K562 (cell line): ENCODE data around the gene CCDC9. TPM values are rescaled to one million over a fixed set of nuclear protein-coding genes. Genes with fewer than 3 reads are reported as not detected.

ENCODE experiments used
- ARID1B ChIP-seq: fragments of 450-650 bp; IDR thresholded peaks from 2 replicates; pipeline ENCODE4 v1.6.1; 2016; ENCODE audit warnings: antibody characterized with exemption, mild to moderate bottlenecking, inconsistent platforms
- ARNT ChIP-seq, 2 experiments: fragments of 450-650 bp; IDR thresholded peaks; 2 replicates each; pipeline ENCODE4 v1.6.1; 2016; ENCODE audit warnings: mild to moderate bottlenecking in 1 of 2
- E2F1 ChIP-seq: sonication (generic); formaldehyde crosslinking; IDR thresholded peaks from 2 replicates; pipeline ENCODE4 v1.8.1; 2023; ENCODE audit warnings: mild to moderate bottlenecking, missing genetic modification reagents, moderate library complexity
- EGR1 ChIP-seq: fragments of 450-650 bp; conservative IDR thresholded peaks from 2 replicates; pipeline ENCODE4 v1.6.1; 2017; ENCODE audit warnings: mild to moderate bottlenecking
- ETS2 ChIP-seq: IDR thresholded peaks from 2 replicates; pipeline ENCODE4 v1.6.1; 2016; ENCODE audit warnings: borderline replicate concordance, missing genetic modification characterization, mild to moderate bottlenecking, moderate library complexity, missing compliant biosample characterization; ENCODE audit not compliant: poor library complexity, severe bottlenecking
- ETV5 ChIP-seq: sonication (generic); formaldehyde crosslinking; IDR thresholded peaks from 2 replicates; pipeline ENCODE4 v1.4.0; 2020; ENCODE audit warnings: low read depth, mild to moderate bottlenecking, missing genetic modification reagents
- GATAD2A ChIP-seq: fragments of 450-650 bp; IDR thresholded peaks from 2 replicates; pipeline ENCODE4 v1.6.1; 2017
- GMEB1 ChIP-seq: fragments of 250-450 bp; sonication (Bioruptor Pico); IDR thresholded peaks from 2 replicates; pipeline ENCODE4 v1.4.0; 2020; ENCODE audit warnings: mild to moderate bottlenecking
- HOMEZ ChIP-seq: fragments of 250-450 bp; sonication (Bioruptor Pico); IDR thresholded peaks from 2 replicates; pipeline ENCODE4 v1.4.0; 2020; ENCODE audit warnings: mild to moderate bottlenecking, moderate library complexity
- MXI1 ChIP-seq: IDR thresholded peaks from 2 replicates; pipeline ENCODE4 v1.6.1; 2011; ENCODE audit warnings: low read depth, mild to moderate bottlenecking, improper control_type of control experiment, low read length
- OTX1 ChIP-seq: fragments of 450-650 bp; formaldehyde crosslinking; IDR thresholded peaks from 2 replicates; pipeline ENCODE4 v1.4.0; 2022; ENCODE audit warnings: mild to moderate bottlenecking
- PTTG1 ChIP-seq: fragments of 450-650 bp; IDR thresholded peaks from 2 replicates; pipeline ENCODE4 v1.6.1; 2016; ENCODE audit warnings: low read depth, mild to moderate bottlenecking, missing genetic modification characterization, missing compliant biosample characterization
- SP2 ChIP-seq: IDR thresholded peaks from 2 replicates; pipeline ENCODE4 v1.6.1; 2011; ENCODE audit warnings: mild to moderate bottlenecking, low read depth, low read length, moderate library complexity; ENCODE audit not compliant: poor library complexity, severe bottlenecking; ENCODE audit errors: extremely low read depth
- STAG1 ChIP-seq: sonication (generic); formaldehyde crosslinking; IDR thresholded peaks from 2 replicates; pipeline ENCODE4 v1.5.0; 2020; ENCODE audit warnings: missing genetic modification reagents, borderline replicate concordance
- TEAD1 ChIP-seq, 2 experiments: fragments of 450-650 bp in 1 of 2; sonication (generic) in 1 of 2; formaldehyde crosslinking; IDR thresholded peaks; 2 replicates each; pipeline versions ENCODE4 v1.4.0 to v1.8.0; 2020 to 2022; ENCODE audit warnings: mild to moderate bottlenecking in 2 of 2, missing genetic modification reagents in 1 of 2
- YBX1 ChIP-seq: fragments of 450-650 bp; IDR thresholded peaks from 2 replicates; pipeline ENCODE4 v1.7.1; 2016; ENCODE audit warnings: mild to moderate bottlenecking
- ZBTB33 ChIP-seq: sonication (generic); formaldehyde crosslinking; IDR thresholded peaks from 2 replicates; pipeline ENCODE4 v1.8.1; 2023; ENCODE audit warnings: mild to moderate bottlenecking, missing genetic modification reagents
- ZNF280B ChIP-seq: fragments of 250-450 bp; sonication (Bioruptor Pico); IDR thresholded peaks from 2 replicates; pipeline ENCODE4 v1.5.1; 2021; ENCODE audit warnings: mild to moderate bottlenecking
- ZNF311 ChIP-seq: fragments of 250-450 bp; sonication (Bioruptor Pico); IDR thresholded peaks from 2 replicates; pipeline ENCODE4 v1.4.0; 2020; ENCODE audit warnings: mild to moderate bottlenecking, moderate library complexity
- ZNF668 ChIP-seq: fragments of 250-450 bp; sonication (Bioruptor Pico); IDR thresholded peaks from 2 replicates; pipeline ENCODE4 v1.8.0; 2022; ENCODE audit warnings: mild to moderate bottlenecking, inconsistent platforms
- polyA plus RNA-seq, 8 experiments: library from polyadenylated mRNA; depleted of rRNA in 4 of 8; stranded (reverse) in 5 of 8; unstranded in 3 of 8; fragments of >200 nt; fragmentation: Nextera tagmentation in 2 of 8; fragmentation: Illumina TruSeq in 1 of 8; extraction: Ambion mirVana in 2 of 8; extraction: Trizol in 1 of 8; gene quantifications; 2 replicates each; pipeline versions ENCODE4 v1.2.1 to v1.2.3, GENCODE V29; 2011 to 2014; ENCODE audit warnings: inconsistent platforms in 1 of 8, missing spikeins in 1 of 8
- total RNA-seq, 7 experiments: library from RNA; depleted of rRNA in 6 of 7; stranded (reverse); fragments of >200 nt in 6 of 7; fragmentation: Illumina TruSeq in 2 of 7; extraction: Trizol in 2 of 7; gene quantifications; 2 replicates each; pipeline versions ENCODE4 v1.2.1 to v1.2.3, GENCODE V29; 2011 to 2021; ENCODE audit warnings: low replicate concordance in 1 of 7

CCDC9 gene
- total and polyA plus RNA-seq, 9 of the 15 experiments (the other 6 are each of a cell fraction or from before 2014, with no cell fraction given): 0.23 to 38.6 (median 8.4) TPM

- TF ChIP-seq HOMEZ (CRISPR knock-in tag) (no peak), E2F1 (no peak), ETV5 (CRISPR knock-in tag) (no peak; the same call in none of the 2 replicates), EGR1 (peak; percentile 96), TEAD1 (CRISPR knock-in tag; IDR thresholded peaks at IDR 0.05) (peak; percentile 14 to 58; a peak in 2 of 4 replicates), PTTG1 (tag) (no peak), ARID1B (peak; percentile 71), MXI1 (0 out of 2 replicates have a peak, but pooled peaks have one; percentile 22), ARNT (IDR thresholded peaks at IDR 0.05) (peak in 1 of 2 experiments; percentile 77; a peak in 2 of 4 replicates), SP2 (no peak), ZBTB33 (CRISPR knock-in tag) (peak; percentile 40; the same call in 1 of the 2 replicates), ZNF668 (CRISPR knock-in tag) (no peak), YBX1 (no peak), STAG1 (CRISPR knock-in tag) (no peak), GATAD2A (peak; percentile 81), OTX1 (CRISPR knock-in tag) (peak; percentile 11; the same call in 1 of the 2 replicates), GMEB1 (CRISPR knock-in tag) (0 out of 2 replicates have a peak, but pooled peaks have one; percentile 21), ZNF311 (CRISPR knock-in tag) (no peak), ETS2 (tag) (no peak), ZNF280B (CRISPR knock-in tag) (no peak)
Observed at GRCh38 chr19:47227352-47228167, 28.8 kb upstream of the CCDC9 start (continued).
